ENCODE results near the gene PTH1R. TPM values are rescaled to one million over a fixed set of nuclear protein-coding genes. Genes with fewer than 3 reads are reported as not detected.

Gene PTH1R
- total and polyA plus RNA-seq, 3 donors from 2014 or later: 8.4 to 11.3 (median 10.2) TPM

DNA sequence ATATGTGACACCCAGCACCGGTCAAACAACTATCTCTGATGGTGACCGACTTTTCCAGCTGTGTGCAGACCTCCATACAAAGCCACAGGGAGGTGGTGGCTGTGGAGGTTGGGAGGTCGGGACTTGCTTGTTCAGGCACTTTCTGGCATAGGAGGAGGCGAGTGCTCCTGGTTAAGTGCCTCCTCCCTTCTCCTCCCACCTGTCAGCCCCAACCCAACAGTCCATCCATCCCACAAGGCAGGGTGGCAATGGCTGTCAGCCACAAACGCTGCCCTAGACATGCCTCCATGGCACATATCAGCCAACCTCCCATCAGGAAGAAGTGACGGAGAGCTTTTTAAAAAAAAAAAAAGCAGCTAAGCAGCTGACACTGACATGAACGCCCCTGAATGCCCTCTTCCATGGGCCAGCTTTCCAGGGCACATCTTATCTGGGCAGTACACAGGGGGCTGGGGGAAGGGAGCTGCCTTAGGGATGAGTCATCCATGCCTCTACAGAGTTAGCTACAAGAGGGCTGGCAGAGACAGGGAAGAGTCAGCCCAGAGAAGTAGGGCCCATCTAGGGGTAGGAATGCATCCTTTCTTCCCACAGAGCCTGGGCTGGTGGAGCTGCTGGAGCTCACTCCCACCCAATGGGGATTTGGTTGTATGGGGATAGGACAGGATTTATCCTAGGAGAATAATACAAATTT lies 57.8 kb downstream of the PTH1R start:
- H3K27ac ChIP-seq: peak overlapping the region; percentile 14 to 36
- no peaks in the 10 kb centered on the region for H3K27me3 ChIP-seq
- H3K4me1 ChIP-seq: peaks cover 44% of the 10 kb centered on the region
- H3K9me3 ChIP-seq: no peaks in the 10 kb centered on the region
- intact Hi-C loops (cut with DNase I; ENCODE audit: low total_unique reads): no loop called here
- DNase-seq: peak; percentile 95
- no peaks in the 10 kb centered on the region for H3K36me3 ChIP-seq (ENCODE audit: low read depth, missing control alignments)
- WGBS, 2 donors: 64 to 66% methylated on average over 6 to 7 of the region's 7 CpGs
- TF ChIP-seq POLR2A (IDR thresholded peaks at IDR 0.05): no peak
- TF ChIP-seq, protein P1, sequence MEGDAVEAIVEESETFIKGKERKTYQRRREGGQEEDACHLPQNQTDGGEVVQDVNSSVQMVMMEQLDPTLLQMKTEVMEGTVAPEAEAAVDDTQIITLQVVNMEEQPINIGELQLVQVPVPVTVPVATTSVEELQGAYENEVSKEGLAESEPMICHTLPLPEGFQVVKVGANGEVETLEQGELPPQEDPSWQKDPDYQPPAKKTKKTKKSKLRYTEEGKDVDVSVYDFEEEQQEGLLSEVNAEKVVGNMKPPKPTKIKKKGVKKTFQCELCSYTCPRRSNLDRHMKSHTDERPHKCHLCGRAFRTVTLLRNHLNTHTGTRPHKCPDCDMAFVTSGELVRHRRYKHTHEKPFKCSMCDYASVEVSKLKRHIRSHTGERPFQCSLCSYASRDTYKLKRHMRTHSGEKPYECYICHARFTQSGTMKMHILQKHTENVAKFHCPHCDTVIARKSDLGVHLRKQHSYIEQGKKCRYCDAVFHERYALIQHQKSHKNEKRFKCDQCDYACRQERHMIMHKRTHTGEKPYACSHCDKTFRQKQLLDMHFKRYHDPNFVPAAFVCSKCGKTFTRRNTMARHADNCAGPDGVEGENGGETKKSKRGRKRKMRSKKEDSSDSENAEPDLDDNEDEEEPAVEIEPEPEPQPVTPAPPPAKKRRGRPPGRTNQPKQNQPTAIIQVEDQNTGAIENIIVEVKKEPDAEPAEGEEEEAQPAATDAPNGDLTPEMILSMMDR (IDR thresholded peaks at IDR 0.05): no peak
- H3K4me3 ChIP-seq: no peak overlapping the region

DNA sequence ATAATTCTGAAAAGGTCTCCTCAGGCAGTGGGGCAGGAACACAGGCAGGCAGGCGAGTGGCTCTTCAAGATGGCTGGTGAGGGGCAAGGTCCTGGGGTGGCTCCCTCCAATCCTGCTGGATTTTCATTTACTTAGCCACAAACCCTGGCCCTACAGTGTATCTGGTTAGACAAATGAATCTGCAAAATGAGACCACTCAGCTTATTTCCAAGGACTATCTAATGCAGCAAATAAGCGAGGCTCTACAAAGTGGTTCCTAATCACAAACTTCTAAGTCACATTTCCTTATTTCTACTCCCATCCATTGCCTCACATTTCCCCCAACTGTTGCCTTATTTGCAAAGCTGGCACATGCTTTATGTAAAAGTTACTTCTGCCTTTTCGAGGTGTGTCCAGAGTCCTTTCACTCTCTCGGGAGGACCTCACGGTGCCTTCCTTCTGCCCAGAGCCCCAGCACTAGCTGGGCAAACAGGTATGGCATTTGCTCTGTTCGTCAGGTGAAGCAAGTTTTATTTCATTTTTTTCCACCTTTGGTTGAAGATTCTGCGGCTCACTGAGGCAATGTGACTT lies 58.6 kb downstream of the PTH1R start:
- Histone ChIP-seq H3K4me1 (peaks cover 39% of the 10 kb centered on the region), H3K9me3 (no peaks in the 10 kb centered on the region), H3K27ac (peak overlapping the region in 1 of 2 donors; percentile 36), H3K27me3 (no peaks in the 10 kb centered on the region), H3K36me3 (ENCODE audit: low read depth, missing control alignments) (no peaks in the 10 kb centered on the region), H3K4me3 (no peak overlapping the region)
- DNase-seq: no peak
- intact Hi-C loops (cut with DNase I; ENCODE audit: low total_unique reads): no loop called here
- TF ChIP-seq POLR2A (IDR thresholded peaks at IDR 0.05): no peak
- TF ChIP-seq, protein P1 (IDR thresholded peaks at IDR 0.05): no peak
- WGBS, 2 donors: 87% methylated on average over 7 of the region's 7 CpGs

DNA sequence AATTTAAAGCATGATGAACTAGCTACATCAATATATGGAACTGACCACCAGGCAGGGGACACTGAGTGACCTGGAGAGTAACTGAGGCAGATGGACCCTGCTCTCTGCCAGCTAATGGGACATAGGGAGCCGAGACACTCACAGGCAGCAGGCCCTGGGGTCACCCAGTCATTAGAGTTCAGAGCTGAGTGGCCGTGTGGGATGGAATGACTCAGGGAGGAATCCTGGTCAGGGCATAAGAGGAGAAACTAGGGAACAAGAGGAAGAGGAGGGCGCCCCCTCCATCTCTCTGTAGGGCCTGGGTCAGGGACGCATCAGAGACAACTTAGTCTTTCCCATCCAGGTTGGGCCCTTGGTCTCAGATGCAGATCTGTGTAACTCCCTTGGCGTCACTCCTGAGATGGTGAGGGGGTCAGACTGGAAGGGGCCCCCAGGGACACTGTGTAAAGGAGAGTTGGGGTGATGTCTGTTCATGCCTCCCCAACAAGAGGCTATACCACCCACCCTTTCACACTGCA lies 59.3 kb downstream of the PTH1R start:
- TF ChIP-seq POLR2A (IDR thresholded peaks at IDR 0.05): no peak
- TF ChIP-seq, protein P1 (IDR thresholded peaks at IDR 0.05): no peak
- Histone ChIP-seq H3K9me3 (no peaks in the 10 kb centered on the region), H3K4me1 (peaks cover 32% of the 10 kb centered on the region), H3K27me3 (no peaks in the 10 kb centered on the region), H3K27ac (no peak overlapping the region), H3K36me3 (ENCODE audit: low read depth, missing control alignments) (no peaks in the 10 kb centered on the region), H3K4me3 (no peak overlapping the region)
- DNase-seq: no peak
- intact Hi-C loops (cut with DNase I; ENCODE audit: low total_unique reads): no loop called here
- 76 to 87% methylated on average over 4 to 5 of the region's 5 CpGs for WGBS, 2 donors

DNA sequence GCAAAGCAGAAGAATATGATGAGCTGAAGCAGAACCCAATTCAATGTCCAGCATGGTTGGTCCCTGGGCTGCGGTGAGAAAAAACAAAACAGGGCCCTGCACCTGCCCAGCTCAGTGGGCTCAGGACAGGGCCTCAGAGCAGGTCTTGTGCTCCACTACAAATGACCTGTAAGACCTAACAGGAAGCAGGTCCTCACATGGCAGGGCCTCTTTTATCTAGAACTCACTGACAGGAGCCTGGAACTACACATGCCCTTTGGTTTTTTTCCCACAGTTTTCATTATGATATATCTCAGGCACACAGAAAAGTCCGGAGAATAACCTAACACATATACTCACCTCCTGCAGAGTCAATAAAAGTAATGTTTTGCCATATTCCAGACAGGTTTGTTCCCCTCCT lies 60.6 kb downstream of the PTH1R start:
- intact Hi-C loops (cut with DNase I; ENCODE audit: low total_unique reads): no loop called here
- H3K27ac ChIP-seq: no peak overlapping the region

More for the DNA sequence above, 60.6 kb downstream of the PTH1R start:
- Histone ChIP-seq H3K36me3 (ENCODE audit: low read depth, missing control alignments) (no peaks in the 10 kb centered on the region), H3K27me3 (no peaks in the 10 kb centered on the region), H3K4me3 (no peak overlapping the region), H3K4me1 (peaks cover 20% of the 10 kb centered on the region), H3K9me3 (no peaks in the 10 kb centered on the region)
- WGBS, 2 donors: 99 to 100% methylated on average over 2 of the region's 2 CpGs
- TF ChIP-seq, protein P1 (IDR thresholded peaks at IDR 0.05): no peak
- TF ChIP-seq POLR2A (IDR thresholded peaks at IDR 0.05): no peak
- no peak for DNase-seq

All from testis (tissue), 3 donors.